SJSA1 (cell line): Measurements from ENCODE around the gene CD1D. TPM values are rescaled to one million over a fixed set of nuclear protein-coding genes. Genes with fewer than 3 reads are reported as not detected.
A peak's percentile ranks its signal among the peaks of the same experiment; 100 is the strongest.
"Not testable (repeated sequence)": the region's sequence is repeated elsewhere in the genome, so short reads cannot be mapped to it uniquely, and the experiment has no call there.

ENCODE experiments used
- DNase-seq, 2 experiments: peaks; one replicate each; pipeline ENCODE4 v3.0.0-alpha.2; 2015 to 2020; ENCODE audit warnings: low spot score in 2 of 2, low read depth in 1 of 2
- H3K27ac ChIP-seq: fragments of 250-450 bp; sonication (Bioruptor Pico); 2 replicates; pipeline ENCODE4 v1.5.1; 2020; ENCODE audit warnings: mild to moderate bottlenecking, moderate library complexity
- H3K27me3 ChIP-seq: fragments of 250-450 bp; sonication (Bioruptor Pico); replicated peaks from 2 replicates; pipeline ENCODE4 v1.5.1; 2020; ENCODE audit warnings: mild to moderate bottlenecking, moderate library complexity
- H3K36me3 ChIP-seq: fragments of 250-450 bp; sonication (Bioruptor Pico); 2 replicates; pipeline ENCODE4 v1.5.1; 2020; ENCODE audit warnings: mild to moderate bottlenecking
- H3K4me1 ChIP-seq: fragments of 250-450 bp; sonication (Bioruptor Pico); replicated peaks from 2 replicates; pipeline ENCODE4 v1.6.1; 2021; ENCODE audit warnings: mild to moderate bottlenecking
- H3K4me3 ChIP-seq: fragments of 250-450 bp; sonication (Bioruptor Pico); 2 replicates; pipeline ENCODE4 v1.5.1; 2020; ENCODE audit warnings: mild to moderate bottlenecking
- H3K9me3 ChIP-seq: fragments of 250-450 bp; sonication (Bioruptor Pico); replicated peaks from 2 replicates; pipeline ENCODE4 v1.5.1; 2020; ENCODE audit warnings: mild to moderate bottlenecking
- total RNA-seq: library from RNA; depleted of rRNA; stranded (reverse); fragments of >200 nt; shearing (Covaris generic); gene quantifications from 2 replicates; pipeline ENCODE4 v1.2.3, GENCODE V29; 2014

Gene CD1D
- total RNA-seq, 1 experiment from 2014 or later = not detected

DNA sequence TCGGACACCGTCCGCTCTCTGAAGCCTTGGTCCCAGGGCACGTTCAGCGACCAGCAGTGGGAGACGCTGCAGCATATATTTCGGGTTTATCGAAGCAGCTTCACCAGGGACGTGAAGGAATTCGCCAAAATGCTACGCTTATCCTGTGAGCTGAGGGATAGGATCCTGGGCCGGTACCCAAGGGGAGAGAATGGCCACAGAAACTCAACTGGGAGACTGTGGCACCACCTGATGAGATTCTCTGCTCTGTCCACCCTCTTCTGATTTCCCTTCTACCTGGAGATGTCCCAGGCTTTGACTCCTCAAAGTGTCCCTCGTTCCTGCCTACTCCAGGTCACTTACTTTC lies 855 bp downstream of the CD1D start:
- no peak overlapping the region for H3K27ac ChIP-seq
- H3K4me3 ChIP-seq = no peak overlapping the region
- H3K9me3 ChIP-seq = no peaks in the 10 kb centered on the region
- no peak for DNase-seq
- H3K27me3 ChIP-seq = peaks cover 60% of the 10 kb centered on the region
- peaks cover 11% of the 10 kb centered on the region for H3K4me1 ChIP-seq
- no peaks in the 10 kb centered on the region for H3K36me3 ChIP-seq

DNA sequence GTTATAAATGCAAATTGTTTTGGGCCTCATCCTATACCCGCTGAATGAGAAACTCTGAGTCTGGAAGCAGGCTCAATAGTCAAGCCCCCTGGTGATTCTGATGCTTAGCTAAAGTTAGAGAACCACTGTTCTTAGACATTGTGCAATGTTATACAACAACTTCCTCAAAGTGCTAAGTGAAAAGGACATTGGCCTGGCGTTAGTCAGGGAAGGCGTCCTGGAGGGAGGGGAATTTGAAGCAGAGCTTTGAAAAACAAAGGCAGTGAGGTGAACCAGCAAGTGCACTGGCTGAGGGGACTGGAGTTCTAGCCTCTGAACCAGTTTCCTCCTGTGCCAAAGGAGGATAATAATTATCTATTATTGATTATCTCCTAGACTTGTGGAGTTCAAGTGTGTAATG lies 5.1 kb downstream of the CD1D start:
- peaks cover 27% of the 10 kb centered on the region for H3K27me3 ChIP-seq
- no peak for DNase-seq

GRCh38 chr1:158186180-158186579 lies 5.5 kb downstream of the CD1D start:
- DNase-seq = no peak
- Histone ChIP-seq H3K36me3 (no peaks in the 10 kb centered on the region), H3K27ac (no peak overlapping the region), H3K4me3 (no peak overlapping the region), H3K4me1 (peaks cover 10% of the 10 kb centered on the region), H3K27me3 (peaks cover 24% of the 10 kb centered on the region), H3K9me3 (no peaks in the 10 kb centered on the region)

More for the DNA sequence above, 5.1 kb downstream of the CD1D start:
- Histone ChIP-seq H3K4me3 (no peak overlapping the region), H3K36me3 (no peaks in the 10 kb centered on the region), H3K4me1 (peaks cover 12% of the 10 kb centered on the region), H3K9me3 (no peaks in the 10 kb centered on the region), H3K27ac (no peak overlapping the region)

GRCh38 chr1:158188611-158189010 lies 7.9 kb downstream of the CD1D start:
- peaks cover 10% of the 10 kb centered on the region for H3K4me1 ChIP-seq
- H3K27ac ChIP-seq = no peak overlapping the region
- no peaks in the 10 kb centered on the region for H3K9me3 ChIP-seq
- no peaks in the 10 kb centered on the region for H3K36me3 ChIP-seq
- H3K4me3 ChIP-seq = no peak overlapping the region
- peaks cover 13% of the 10 kb centered on the region; the same call in 1 of the 2 replicates for H3K27me3 ChIP-seq
- no peak for DNase-seq

GRCh38 chr1:158189624-158190023 lies 8.9 kb downstream of the CD1D start:
- DNase-seq = no peak
- Histone ChIP-seq H3K4me3 (no peak overlapping the region), H3K36me3 (no peaks in the 10 kb centered on the region), H3K9me3 (no peaks in the 10 kb centered on the region), H3K27me3 (peaks cover 12% of the 10 kb centered on the region; the same call in 1 of the 2 replicates), H3K27ac (no peak overlapping the region), H3K4me1 (peaks cover 10% of the 10 kb centered on the region)

GRCh38 chr1:158191299-158191698 lies 10.6 kb downstream of the CD1D start:
- H3K27me3 ChIP-seq = peaks cover 20% of the 10 kb centered on the region
- no peaks in the 10 kb centered on the region for H3K36me3 ChIP-seq
- no peaks in the 10 kb centered on the region for H3K9me3 ChIP-seq
- no peak overlapping the region for H3K4me3 ChIP-seq
- H3K27ac ChIP-seq = no peak overlapping the region
- H3K4me1 ChIP-seq = peaks cover 5% of the 10 kb centered on the region
- DNase-seq = no peak

- Histone ChIP-seq H3K27me3 (peaks cover 31% of the 10 kb centered on the region), H3K36me3 (no peaks in the 10 kb centered on the region), H3K27ac (no peak overlapping the region), H3K9me3 (no peaks in the 10 kb centered on the region), H3K4me1 (no peaks in the 10 kb centered on the region), H3K4me3 (no peak overlapping the region)
- DNase-seq = no peak
Measured at GRCh38 chr1:158196461-158196860, 15.8 kb downstream of the CD1D start.

- H3K4me1 ChIP-seq = no peaks in the 10 kb centered on the region
- no peaks in the 10 kb centered on the region for H3K9me3 ChIP-seq
- peaks cover 30% of the 10 kb centered on the region for H3K27me3 ChIP-seq
- no peak overlapping the region for H3K27ac ChIP-seq
- no peak for DNase-seq
- no peaks in the 10 kb centered on the region for H3K36me3 ChIP-seq
- H3K4me3 ChIP-seq = no peak overlapping the region
Measured at GRCh38 chr1:158199849-158200248, 19.2 kb downstream of the CD1D start.

GRCh38 chr1:158200527-158200926 lies 19.8 kb downstream of the CD1D start:
- H3K36me3 ChIP-seq = no peaks in the 10 kb centered on the region
- H3K9me3 ChIP-seq = no peaks in the 10 kb centered on the region
- no peak overlapping the region for H3K27ac ChIP-seq
- DNase-seq = no peak
- peaks cover 27% of the 10 kb centered on the region for H3K27me3 ChIP-seq
- no peaks in the 10 kb centered on the region for H3K4me1 ChIP-seq
- no peak overlapping the region for H3K4me3 ChIP-seq

- peak in 1 of 2 experiments; percentile 34 for DNase-seq
- Histone ChIP-seq H3K36me3 (no peaks in the 10 kb centered on the region), H3K27me3 (peaks cover 13% of the 10 kb centered on the region), H3K4me1 (no peaks in the 10 kb centered on the region), H3K9me3 (no peaks in the 10 kb centered on the region), H3K4me3 (no peak overlapping the region), H3K27ac (no peak overlapping the region)
Measured at GRCh38 chr1:158203693-158204457, 23.2 kb downstream of the CD1D start.

DNA sequence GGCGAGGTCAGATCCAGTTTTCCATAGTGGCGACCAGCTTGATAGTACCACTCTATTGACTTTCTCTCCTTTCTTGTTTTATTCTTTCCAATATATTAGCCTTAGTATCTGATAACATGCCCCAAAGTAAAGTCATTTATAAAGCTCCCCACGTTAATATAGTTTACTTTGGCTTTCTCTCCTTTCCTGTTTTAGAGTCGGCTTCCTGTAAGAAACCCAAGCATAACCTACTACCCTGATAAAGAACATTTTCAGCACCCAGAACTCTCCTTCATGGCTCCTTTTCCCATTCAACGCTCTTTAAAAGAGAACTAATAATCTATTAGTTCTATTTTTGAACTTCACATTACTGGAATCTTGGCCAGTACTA lies 23.7 kb downstream of the CD1D start:
- no peak overlapping the region for H3K4me3 ChIP-seq
- H3K27ac ChIP-seq = no peak overlapping the region
- no peaks in the 10 kb centered on the region for H3K36me3 ChIP-seq

DNA sequence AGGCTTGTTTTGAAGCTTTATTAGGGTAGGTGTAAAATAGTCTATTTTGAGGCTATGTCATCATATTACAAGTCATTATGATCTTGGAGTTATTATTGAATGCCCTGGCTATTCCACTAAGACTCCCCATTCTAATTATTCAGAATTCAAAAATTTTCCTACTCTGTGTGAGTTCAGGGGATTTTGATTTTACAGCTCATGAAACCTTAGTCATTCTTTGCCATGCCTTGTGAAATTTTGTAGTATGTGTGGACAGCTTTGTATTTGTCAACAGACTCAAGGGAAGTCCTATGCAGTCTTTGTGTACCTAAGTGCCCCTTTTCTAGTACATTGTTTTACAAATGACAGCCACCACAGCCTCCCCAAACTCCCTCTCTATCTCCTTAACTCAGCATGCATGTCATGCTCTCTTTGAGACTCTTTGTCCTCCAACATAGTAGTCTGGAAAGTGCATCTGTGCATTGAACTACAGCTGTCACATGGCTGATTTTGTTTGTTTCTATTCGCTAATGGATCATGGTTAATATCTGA lies 28.0 kb downstream of the CD1D start:
- Histone ChIP-seq H3K4me3 (no peak overlapping the region), H3K9me3 (no peaks in the 10 kb centered on the region), H3K4me1 (no peaks in the 10 kb centered on the region), H3K27ac (no peak overlapping the region), H3K36me3 (no peaks in the 10 kb centered on the region), H3K27me3 (peaks cover 6% of the 10 kb centered on the region; the same call in 1 of the 2 replicates)
- no peak for DNase-seq

More for the DNA sequence above, 23.7 kb downstream of the CD1D start:
- H3K9me3 ChIP-seq = no peaks in the 10 kb centered on the region
- H3K27me3 ChIP-seq = peaks cover 14% of the 10 kb centered on the region
- DNase-seq = no peak
- no peaks in the 10 kb centered on the region for H3K4me1 ChIP-seq

- Histone ChIP-seq H3K4me3 (no peak overlapping the region), H3K9me3 (no peaks in the 10 kb centered on the region), H3K36me3 (no peaks in the 10 kb centered on the region)
Measured at GRCh38 chr1:158212320-158212719, 31.6 kb downstream of the CD1D start.

DNA sequence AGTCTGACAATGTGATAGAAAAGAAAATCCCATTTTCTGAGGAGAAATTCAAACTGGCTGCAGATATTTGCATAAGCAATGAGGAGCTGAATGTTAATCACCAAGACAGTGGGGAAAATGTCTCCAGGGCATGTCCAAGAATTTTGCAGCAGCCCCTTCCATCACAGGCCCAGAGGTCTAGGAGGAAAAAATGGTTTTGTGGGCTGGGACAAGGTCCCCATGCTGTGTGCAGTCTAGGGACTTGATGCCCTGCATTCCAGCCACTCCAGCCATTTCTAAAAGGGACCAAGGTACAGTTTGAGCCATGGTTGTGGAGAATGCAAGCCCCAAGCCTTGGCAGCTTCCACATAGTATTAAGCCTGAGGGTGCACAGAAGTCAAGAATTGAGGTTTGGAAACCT lies 42.8 kb downstream of the CD1D start:
- not testable (repeated sequence) for H3K27ac ChIP-seq, DNase-seq, H3K4me3 ChIP-seq, H3K4me1 ChIP-seq, H3K27me3 ChIP-seq, H3K9me3 ChIP-seq, H3K36me3 ChIP-seq

More at GRCh38 chr1:158212320-158212719, 31.6 kb downstream of the CD1D start:
- Histone ChIP-seq H3K4me1 (no peaks in the 10 kb centered on the region), H3K27ac (no peak overlapping the region), H3K27me3 (0 out of 2 replicates have a peak, but pooled peaks cover 2% of the 10 kb centered on the region)
- DNase-seq = no peak
